IMR-90 (cell line): ENCODE results near the gene PRSS1. TPM values are rescaled to one million over a fixed set of nuclear protein-coding genes. Genes with fewer than 3 reads are reported as not detected.

ENCODE experiments used
- ATAC-seq: fragments of 200-7000 bp; cut with Tn5 transposase; 2 replicates; pipeline ENCODE4 v1.9.1; 2020; ENCODE audit warnings: low read depth, mild to moderate bottlenecking, moderate library complexity
- BruUV-seq: library from RNA; stranded (reverse); fragments of 400-500 nt; replicated peaks from 2 replicates; lab custom pipeline; 2021; lab: Mats Ljungman, UMichigan
- CTCF ChIA-PET: fragments of 300-600 bp; formaldehyde crosslinking; extraction: SDS; loops from one replicate; lab custom pipeline; 2021; ENCODE audit warnings: antibody characterized with exemption; lab: Yijun Ruan, JAX
- POLR2A ChIA-PET: fragments of 300-600 bp; sonication (Branson Sonifier 250); formaldehyde crosslinking; loops from one replicate; lab custom pipeline; 2022; ENCODE audit warnings: antibody characterized with exemption; ENCODE audit not compliant: unreplicated experiment; lab: Charles Lee
- DNase-seq: peaks from one replicate; pipeline ENCODE4 v3.0.0; 2013
- H2AFZ ChIP-seq: replicated peaks from 2 replicates; pipeline ENCODE3; 2013; ENCODE audit warnings: low read length, mild to moderate bottlenecking; ENCODE audit not compliant: poor library complexity
- H2AK5ac ChIP-seq: 2 replicates; pipeline ENCODE4 v1.6.1; 2013; ENCODE audit warnings: low read depth, low read length, inconsistent platforms
- H2AK9ac ChIP-seq: replicated peaks from 2 replicates; pipeline ENCODE3; 2013; ENCODE audit warnings: mild to moderate bottlenecking, low read depth, low read length, moderate library complexity; ENCODE audit not compliant: poor library complexity
- H2BK120ac ChIP-seq: 2 replicates; pipeline ENCODE4 v1.6.1; 2013; ENCODE audit warnings: low read depth, low read length, inconsistent platforms
- H2BK15ac ChIP-seq: 3 replicates; pipeline ENCODE4 v1.6.1; 2013; ENCODE audit warnings: low read depth, low read length, inconsistent platforms
- H2BK20ac ChIP-seq: 2 replicates; pipeline ENCODE4 v1.6.1; 2013; ENCODE audit warnings: low read depth, mild to moderate bottlenecking, inconsistent platforms, low read length, moderate library complexity
- H2BK5ac ChIP-seq: 2 replicates; pipeline ENCODE4 v1.6.1; 2013; ENCODE audit warnings: mild to moderate bottlenecking, low read depth, low read length, inconsistent platforms; ENCODE audit not compliant: poor library complexity, severe bottlenecking
- H3K14ac ChIP-seq: replicated peaks from 2 replicates; pipeline ENCODE4 v1.6.1; 2013; ENCODE audit warnings: low read depth, low read length, inconsistent platforms
- H3K18ac ChIP-seq: 2 replicates; pipeline ENCODE4 v1.6.1; 2013; ENCODE audit warnings: low read depth, low read length, control low read depth
- H3K23ac ChIP-seq: 2 replicates; pipeline ENCODE4 v1.6.1; 2013; ENCODE audit warnings: low read depth, low read length, inconsistent platforms
- H3K27ac ChIP-seq: 2 replicates; pipeline ENCODE4 v1.5.1; 2013; ENCODE audit warnings: mild to moderate bottlenecking, control low read depth, low read length; ENCODE audit not compliant: insufficient read depth
- H3K27me3 ChIP-seq: 2 replicates; pipeline ENCODE4 v1.6.1; 2013; ENCODE audit warnings: low read length; ENCODE audit not compliant: control insufficient read depth, insufficient read depth
- H3K36me3 ChIP-seq: 2 replicates; pipeline ENCODE4 v1.6.1; 2013; ENCODE audit warnings: low read length, mixed read lengths; ENCODE audit not compliant: control insufficient read depth, insufficient read depth
- H3K4ac ChIP-seq: 2 replicates; pipeline ENCODE4 v1.6.1; 2013; ENCODE audit warnings: low read depth, low read length, inconsistent platforms
- H3K4me1 ChIP-seq: 2 replicates; pipeline ENCODE4 v1.6.1; 2013; ENCODE audit warnings: low read length, mixed read lengths; ENCODE audit not compliant: control insufficient read depth, insufficient read depth
- H3K4me2 ChIP-seq: 2 replicates; pipeline ENCODE4 v1.6.1; 2013; ENCODE audit warnings: low read depth, mild to moderate bottlenecking, control low read depth, low read length, moderate library complexity
- H3K4me3 ChIP-seq: 2 replicates; pipeline ENCODE4 v1.5.1; 2013; ENCODE audit warnings: low read depth, mild to moderate bottlenecking, control low read depth, low read length, moderate library complexity; ENCODE audit not compliant: insufficient read depth
- H3K56ac ChIP-seq: 2 replicates; pipeline ENCODE4 v1.6.1; 2013; ENCODE audit warnings: low read length, inconsistent platforms; ENCODE audit not compliant: insufficient read depth; ENCODE audit errors: extremely low read depth
- H3K79me1 ChIP-seq, 2 experiments: 2 replicates each; pipeline ENCODE4 v1.6.1; 2013; ENCODE audit warnings: low read length in 2 of 2, inconsistent platforms in 1 of 2, low read depth in 1 of 2
- H3K9ac ChIP-seq: 2 replicates; pipeline ENCODE4 v1.6.1; 2013; ENCODE audit warnings: low read depth, low read length, control low read depth
- H3K9me1 ChIP-seq: 2 replicates; pipeline ENCODE4 v1.6.1; 2013; ENCODE audit warnings: low read length, inconsistent platforms; ENCODE audit not compliant: insufficient read depth
- H3K9me3 ChIP-seq: 2 replicates; pipeline ENCODE4 v1.6.1; 2013; ENCODE audit warnings: low read length; ENCODE audit not compliant: control insufficient read depth, insufficient read depth
- H4K20me1 ChIP-seq: 2 replicates; pipeline ENCODE4 v1.6.1; 2013; ENCODE audit warnings: low read length, inconsistent platforms; ENCODE audit not compliant: insufficient read depth
- H4K5ac ChIP-seq: 2 replicates; pipeline ENCODE4 v1.6.1; 2013; ENCODE audit warnings: mild to moderate bottlenecking, low read depth, low read length, control low read depth
- H4K8ac ChIP-seq, 2 experiments: 2 replicates each; pipeline ENCODE4 v1.6.1; 2013; ENCODE audit warnings: low read depth in 2 of 2, low read length in 2 of 2, control low read depth in 1 of 2, inconsistent platforms in 1 of 2
- H4K91ac ChIP-seq: 2 replicates; pipeline ENCODE4 v1.6.1; 2013; ENCODE audit warnings: low read depth, low read length, inconsistent platforms; ENCODE audit not compliant: insufficient read depth
- CEBPB ChIP-seq: IDR thresholded peaks from 2 replicates; pipeline ENCODE4 v1.6.1; 2012; ENCODE audit warnings: low read depth, low read length, improper control_type of control experiment
- CHD1 ChIP-seq: IDR thresholded peaks from 2 replicates; pipeline ENCODE4 v1.6.1; 2012; ENCODE audit warnings: low read depth, low read length, improper control_type of control experiment
- CTCF ChIP-seq: conservative IDR thresholded peaks from 2 replicates; pipeline ENCODE4 v1.5.1; 2012; ENCODE audit warnings: mild to moderate bottlenecking, low read depth, low read length, improper control_type of control experiment
- MAFK ChIP-seq: IDR thresholded peaks from 2 replicates; pipeline ENCODE4 v1.6.1; 2012; ENCODE audit warnings: low read depth, low read length, improper control_type of control experiment
- MXI1 ChIP-seq: IDR thresholded peaks from 2 replicates; pipeline ENCODE4 v1.6.1; 2012; ENCODE audit warnings: low read depth, mild to moderate bottlenecking, low read length, moderate library complexity, borderline replicate concordance
- NFE2L2 ChIP-seq: fragments of 150-350 bp; IDR thresholded peaks from 2 replicates; pipeline ENCODE4 v1.6.1; 2016; ENCODE audit warnings: low read depth, mild to moderate bottlenecking, low read length
- POLR2A ChIP-seq: IDR thresholded peaks from 2 replicates; pipeline ENCODE4 v1.6.1; 2012; ENCODE audit warnings: mild to moderate bottlenecking, low read depth, low read length
- RAD21 ChIP-seq: IDR thresholded peaks from 2 replicates; pipeline ENCODE4 v1.6.1; 2012; ENCODE audit warnings: low read length, improper control_type of control experiment
- RFX5 ChIP-seq: IDR thresholded peaks from 2 replicates; pipeline ENCODE4 v1.8.0; 2012; ENCODE audit warnings: low read depth, mild to moderate bottlenecking, low read length, moderate library complexity
- SMC3 ChIP-seq: fragments of 150-350 bp; IDR thresholded peaks from 2 replicates; pipeline ENCODE4 v1.6.1; 2016; ENCODE audit warnings: low read depth, mild to moderate bottlenecking, antibody characterized with exemption, low read length, moderate library complexity
- WGBS, 2 experiments: methylation state at CpG; one replicate each; pipeline versions ENCODE4 v1.1.5 to v1.1.7; 2013; ENCODE audit warnings: missing lambda C conversion rate in 2 of 2; ENCODE audit not compliant: insufficient read length in 1 of 2; ENCODE audit errors: extremely low coverage in 2 of 2; 5-methylcytosine and 5-hydroxymethylcytosine counted together
- dilution Hi-C: fragments of 300-500 bp; cut with HindIII; formaldehyde crosslinking; loops from one replicate; pipeline ENCODE4 v1.14.3; 2018; ENCODE audit warnings: low sequenced_read_pairs; ENCODE audit not compliant: unreplicated experiment
- in situ Hi-C: fragments of 300-500 bp; cut with MboI; formaldehyde crosslinking; loops from 3 replicates; pipeline ENCODE4 v1.14.3; 2019; ENCODE audit warnings: low sequenced_read_pairs, inconsistent platforms, mixed read lengths
- intact Hi-C: fragments of 100-400 bp; cut with micrococcal nuclease; formaldehyde crosslinking; loops from 2 replicates; pipeline ENCODE4 v1.10.0; 2022
- polyA plus RNA-seq, 3 experiments: library from polyadenylated mRNA; depleted of rRNA; stranded (reverse); fragments of >200 nt; gene quantifications; 2 replicates each; pipeline ENCODE4 v1.2.3, GENCODE V29; 2012; ENCODE audit warnings: low replicate concordance in 1 of 3
- total RNA-seq: library from RNA; depleted of rRNA; stranded (reverse); fragments of >200 nt; gene quantifications from 2 replicates; pipeline ENCODE4 v1.2.3, GENCODE V29; 2012
- TF ChIP-seq, protein P1 (sequence below): fragments of 150-350 bp; IDR thresholded peaks from 2 replicates; pipeline ENCODE4 v1.6.1; 2016; ENCODE audit warnings: low read depth, mild to moderate bottlenecking, low read length, moderate library complexity, borderline replicate concordance
- TF ChIP-seq, protein P2 (sequence below): fragments of 150-350 bp; IDR thresholded peaks from 2 replicates; pipeline ENCODE4 v1.6.1; 2017; ENCODE audit warnings: mild to moderate bottlenecking, antibody characterized with exemption, low read length, low read depth

The PRSS1 gene
- total and polyA plus RNA-seq, 2 of the 4 experiments (the other 2 are of a cell fraction): not detected

GRCh38 chr7:142777318-142777717, 28.0 kb downstream of the PRSS1 start:
- TF ChIP-seq RAD21: no peak
- no peak for TF ChIP-seq MAFK
- TF ChIP-seq, protein P1, sequence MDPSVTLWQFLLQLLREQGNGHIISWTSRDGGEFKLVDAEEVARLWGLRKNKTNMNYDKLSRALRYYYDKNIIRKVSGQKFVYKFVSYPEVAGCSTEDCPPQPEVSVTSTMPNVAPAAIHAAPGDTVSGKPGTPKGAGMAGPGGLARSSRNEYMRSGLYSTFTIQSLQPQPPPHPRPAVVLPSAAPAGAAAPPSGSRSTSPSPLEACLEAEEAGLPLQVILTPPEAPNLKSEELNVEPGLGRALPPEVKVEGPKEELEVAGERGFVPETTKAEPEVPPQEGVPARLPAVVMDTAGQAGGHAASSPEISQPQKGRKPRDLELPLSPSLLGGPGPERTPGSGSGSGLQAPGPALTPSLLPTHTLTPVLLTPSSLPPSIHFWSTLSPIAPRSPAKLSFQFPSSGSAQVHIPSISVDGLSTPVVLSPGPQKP: no peak
- no peak for TF ChIP-seq NFE2L2
- TF ChIP-seq CEBPB: no peak
- TF ChIP-seq RFX5: no peak
- no peak for TF ChIP-seq MXI1
- TF ChIP-seq CTCF: no peak
- TF ChIP-seq, protein P2, sequence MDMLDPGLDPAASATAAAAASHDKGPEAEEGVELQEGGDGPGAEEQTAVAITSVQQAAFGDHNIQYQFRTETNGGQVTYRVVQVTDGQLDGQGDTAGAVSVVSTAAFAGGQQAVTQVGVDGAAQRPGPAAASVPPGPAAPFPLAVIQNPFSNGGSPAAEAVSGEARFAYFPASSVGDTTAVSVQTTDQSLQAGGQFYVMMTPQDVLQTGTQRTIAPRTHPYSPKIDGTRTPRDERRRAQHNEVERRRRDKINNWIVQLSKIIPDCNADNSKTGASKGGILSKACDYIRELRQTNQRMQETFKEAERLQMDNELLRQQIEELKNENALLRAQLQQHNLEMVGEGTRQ: no peak
- TF ChIP-seq POLR2A: no peak
- TF ChIP-seq SMC3: no peak
- TF ChIP-seq CHD1: no peak

More at GRCh38 chr7:142777318-142777717, 28.0 kb downstream of the PRSS1 start:
- Histone ChIP-seq H2AK9ac (no peak overlapping the region), H2BK20ac (no peak overlapping the region), H2BK15ac (no peak overlapping the region), H3K9ac (no peak overlapping the region), H3K27ac (no peak overlapping the region), H3K36me3 (no peaks in the 10 kb centered on the region), H3K56ac (no peak overlapping the region), H4K5ac (no peak overlapping the region), H3K27me3 (peaks cover 5% of the 10 kb centered on the region), H4K8ac (no peak overlapping the region), H3K4me2 (no peak overlapping the region), H3K9me1 (no peaks in the 10 kb centered on the region), H2BK5ac (no peak overlapping the region), H4K91ac (no peak overlapping the region), H4K20me1 (no peaks in the 10 kb centered on the region), H3K79me1 (no peaks in the 10 kb centered on the region), H3K9me3 (no peaks in the 10 kb centered on the region), H3K23ac (no peak overlapping the region), H3K18ac (no peak overlapping the region), H2BK120ac (no peak overlapping the region), H3K14ac (no peak overlapping the region), H3K4me3 (no peak overlapping the region), H2AFZ (no peak overlapping the region), H3K4ac (no peak overlapping the region), H2AK5ac (no peak overlapping the region), H3K4me1 (no peaks in the 10 kb centered on the region; the same call in 1 of the 2 replicates)
- BruUV-seq: no TSS peak
- no peak for ATAC-seq
- no CpG with 5 or more reads among the region's 2 CpGs for WGBS, 2 experiments
- in situ Hi-C loops (loop anchor here (10.0 kb wide), 1 partner anchor 133 kb away; no protein-coding TSS in a partner anchor), dilution Hi-C loops (loop anchor here (25.0 kb wide), 1 partner anchor 265 kb away; no protein-coding TSS in a partner anchor), intact Hi-C loops (no loop called here)
- no peak for DNase-seq
- ChIA-PET POLR2A (no interaction called here), CTCF (interaction anchor here (1.0 kb wide), 1 partner anchor 145 kb away, joined by 3 read pairs; no protein-coding TSS in a partner anchor)
